ENCODE results near the gene PSMG3. TPM values are rescaled to one million over a fixed set of nuclear protein-coding genes. Genes with fewer than 3 reads are reported as not detected.
A peak's percentile ranks its signal among the peaks of the same experiment; 100 is the strongest.

PSMG3 gene
- total RNA-seq, 1 experiment from 2014 or later = 118 TPM

- in situ Hi-C loops (cut with HindIII; ENCODE audit: low pct_unique_long_range_greater_than_20kb, low sequenced_read_pairs) = no loop called here
- peak; percentile 96 for DNase-seq (ENCODE audit: low read depth, low spot score)
Measured at GRCh38 chr7:1567049-1567771, 2.6 kb downstream of the PSMG3 start.

- in situ Hi-C loops (cut with HindIII; ENCODE audit: low pct_unique_long_range_greater_than_20kb, low sequenced_read_pairs) = no loop called here
- DNase-seq (ENCODE audit: low read depth, low spot score) = no peak
Measured at GRCh38 chr7:1566687-1567048, 3.2 kb downstream of the PSMG3 start.

DNA sequence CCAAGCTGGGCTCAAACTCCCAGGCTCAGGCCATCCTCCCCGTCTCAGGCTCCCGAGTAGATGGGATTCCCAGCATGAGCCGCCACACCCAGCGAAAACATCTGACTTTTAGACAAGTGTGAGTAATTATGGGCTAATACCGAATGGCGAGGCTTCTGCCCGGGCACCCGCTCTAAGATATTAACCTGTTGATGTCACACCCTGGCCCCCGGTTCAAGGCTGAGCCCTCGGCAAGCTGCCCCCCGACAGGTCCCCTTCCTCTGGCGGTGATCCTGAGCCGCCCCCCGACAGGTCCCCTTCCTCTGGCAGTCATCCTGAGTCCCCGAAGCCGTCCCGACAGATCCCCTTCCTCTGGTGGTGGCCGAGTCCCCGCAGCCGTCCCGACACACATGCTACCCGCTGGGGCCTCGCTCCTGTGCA lies 5.2 kb downstream of the PSMG3 start:
- in situ Hi-C loops (cut with HindIII; ENCODE audit: low pct_unique_long_range_greater_than_20kb, low sequenced_read_pairs) = no loop called here
- no peak for DNase-seq (ENCODE audit: low read depth, low spot score)

- DNase-seq (ENCODE audit: low read depth, low spot score) = no peak
- in situ Hi-C loops (cut with HindIII; ENCODE audit: low pct_unique_long_range_greater_than_20kb, low sequenced_read_pairs) = no loop called here
Measured at GRCh38 chr7:1563981-1564602, 5.7 kb downstream of the PSMG3 start.

GRCh38 chr7:1562597-1563051 lies 7.2 kb downstream of the PSMG3 start:
- DNase-seq (ENCODE audit: low read depth, low spot score) = no peak
- in situ Hi-C loops (cut with HindIII; ENCODE audit: low pct_unique_long_range_greater_than_20kb, low sequenced_read_pairs) = no loop called here

DNA sequence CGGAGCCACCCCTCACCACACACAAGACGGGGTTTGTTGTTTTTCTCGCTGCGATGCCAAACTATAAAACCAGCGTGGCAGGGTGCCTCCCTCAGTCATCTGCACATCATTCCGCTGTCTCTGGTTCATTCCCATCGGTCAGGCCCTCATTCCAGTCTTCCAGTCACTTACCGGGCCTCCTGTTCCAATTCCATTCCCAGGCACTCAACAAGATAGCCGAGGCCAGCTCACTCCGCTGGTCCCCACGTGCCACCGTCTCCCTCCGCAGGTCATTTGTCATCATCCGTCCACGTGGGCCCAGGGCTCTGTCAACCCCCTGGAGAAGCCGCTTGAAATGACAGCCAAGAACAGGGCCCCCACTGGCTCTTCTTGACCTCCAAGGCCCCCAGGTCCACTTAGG lies 7.7 kb downstream of the PSMG3 start:
- no peak for DNase-seq (ENCODE audit: low read depth, low spot score)
- in situ Hi-C loops (cut with HindIII; ENCODE audit: low pct_unique_long_range_greater_than_20kb, low sequenced_read_pairs) = no loop called here

DNA sequence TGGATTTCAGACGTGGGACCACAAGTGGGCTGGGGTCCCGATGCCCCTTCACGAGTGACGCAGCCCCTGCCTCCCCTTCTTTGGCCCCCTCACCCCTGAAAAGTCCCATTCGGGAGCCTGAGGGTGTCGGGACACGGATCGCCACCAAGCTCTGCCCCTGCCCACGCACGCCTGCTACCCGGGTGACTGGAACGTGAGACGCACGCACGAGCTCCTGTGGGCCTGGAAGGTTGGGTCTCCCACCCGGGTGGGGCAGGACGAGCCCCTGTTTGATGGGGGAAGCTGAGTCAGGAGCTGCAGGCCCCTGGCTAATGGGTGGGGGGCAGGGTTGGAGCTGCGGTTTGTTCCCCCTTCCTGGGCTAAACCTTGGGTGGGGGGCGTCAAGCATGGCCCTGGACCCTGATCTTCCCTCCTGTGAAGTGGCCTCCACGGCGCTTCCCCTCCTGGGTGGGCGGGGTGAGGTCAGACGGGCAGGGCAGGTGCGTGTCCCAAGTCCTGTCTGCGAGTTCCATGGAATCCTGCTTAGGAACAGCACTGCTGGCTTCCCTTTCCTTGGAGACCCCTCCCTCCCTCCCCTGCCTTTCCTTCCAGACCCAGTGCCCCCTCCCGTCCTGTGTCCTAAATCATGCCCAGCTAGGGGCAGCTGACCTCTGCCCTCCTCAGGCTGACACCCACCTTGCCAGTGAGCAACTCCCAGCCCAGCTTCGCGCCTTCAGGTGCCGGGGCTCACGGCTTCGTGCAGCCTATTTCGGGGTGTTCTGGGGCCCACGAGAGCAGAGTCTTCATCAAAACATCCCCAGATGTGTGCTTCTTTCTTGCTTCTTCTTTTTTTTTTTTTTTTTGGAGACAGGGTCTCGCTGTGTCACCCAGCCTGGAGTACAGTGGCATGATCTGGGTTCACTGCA lies 8.5 kb downstream of the PSMG3 start:
- DNase-seq (ENCODE audit: low read depth, low spot score) = no peak
- in situ Hi-C loops (cut with HindIII; ENCODE audit: low pct_unique_long_range_greater_than_20kb, low sequenced_read_pairs) = no loop called here

GRCh38 chr7:1560620-1561031 lies 9.2 kb downstream of the PSMG3 start:
- in situ Hi-C loops (cut with HindIII; ENCODE audit: low pct_unique_long_range_greater_than_20kb, low sequenced_read_pairs) = no loop called here
- no peak for DNase-seq (ENCODE audit: low read depth, low spot score)

GRCh38 chr7:1559626-1560590 lies 9.9 kb downstream of the PSMG3 start:
- DNase-seq (ENCODE audit: low read depth, low spot score) = no peak
- in situ Hi-C loops (cut with HindIII; ENCODE audit: low pct_unique_long_range_greater_than_20kb, low sequenced_read_pairs) = no loop called here

DNA sequence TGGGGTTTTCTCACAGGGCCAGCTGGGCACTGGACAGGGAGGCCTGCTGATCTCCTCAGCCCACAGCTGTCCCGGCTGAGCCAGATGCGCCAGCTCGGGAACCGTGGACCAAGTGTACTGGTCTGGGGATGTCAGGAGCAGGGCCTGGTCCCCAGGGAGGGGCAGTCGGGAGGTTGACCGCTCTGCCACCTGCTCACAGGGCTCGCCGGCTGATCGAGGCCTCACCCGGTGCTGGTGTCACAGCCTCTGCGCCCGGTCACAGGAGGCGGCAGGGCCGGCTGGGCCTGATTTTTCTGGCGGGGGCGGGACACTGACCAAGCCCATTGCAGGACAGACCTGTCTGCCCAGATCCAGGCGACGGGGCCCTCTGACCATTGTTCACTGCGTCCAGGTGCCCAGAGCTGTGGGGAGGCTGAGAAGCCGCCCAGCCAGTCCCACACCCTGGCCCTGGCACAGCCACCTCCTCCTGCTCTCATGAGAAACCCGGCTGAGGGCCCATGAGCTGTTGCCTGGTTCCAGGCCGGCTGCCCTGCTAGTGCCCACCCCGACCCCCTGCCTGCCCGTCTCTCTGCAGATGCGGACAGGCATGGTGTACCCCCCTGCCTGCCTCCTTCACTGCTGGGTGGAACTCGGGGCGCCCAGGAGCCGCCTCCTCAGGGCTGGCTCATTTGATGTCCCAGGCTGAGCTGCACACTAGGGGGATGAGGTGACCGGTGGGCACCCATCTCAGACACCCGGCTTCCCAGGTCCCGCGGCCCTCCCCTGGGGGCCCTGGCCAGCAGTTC lies 10.8 kb downstream of the PSMG3 start:
- no peak for DNase-seq (ENCODE audit: low read depth, low spot score)
- in situ Hi-C loops (cut with HindIII; ENCODE audit: low pct_unique_long_range_greater_than_20kb, low sequenced_read_pairs) = no loop called here

GRCh38 chr7:1558181-1558811 lies 11.5 kb downstream of the PSMG3 start:
- in situ Hi-C loops (cut with HindIII; ENCODE audit: low pct_unique_long_range_greater_than_20kb, low sequenced_read_pairs) = no loop called here
- peak; percentile 27 for DNase-seq (ENCODE audit: low read depth, low spot score)

GRCh38 chr7:1557771-1558170 lies 12.1 kb downstream of the PSMG3 start:
- DNase-seq (ENCODE audit: low read depth, low spot score) = no peak
- in situ Hi-C loops (cut with HindIII; ENCODE audit: low pct_unique_long_range_greater_than_20kb, low sequenced_read_pairs) = no loop called here

DNA sequence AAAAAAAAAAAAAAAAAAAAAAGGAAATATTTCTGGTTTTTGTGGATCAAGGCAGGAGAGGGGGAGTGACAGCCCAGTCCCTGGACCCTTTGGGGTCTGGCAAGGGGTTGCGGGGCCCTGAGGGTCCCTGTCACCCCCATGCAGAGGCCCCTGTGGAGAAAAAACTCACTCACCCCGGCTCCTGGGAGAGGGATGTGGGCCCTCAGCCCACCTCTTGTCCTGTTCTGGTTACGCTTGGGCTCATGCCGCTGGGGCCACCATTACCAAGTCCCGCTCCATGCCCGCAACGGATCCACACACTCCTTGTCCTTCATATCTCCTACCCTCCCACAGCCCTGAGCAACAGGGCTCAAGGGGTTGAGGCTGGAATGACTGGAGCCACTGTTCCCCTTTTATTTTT lies 12.8 kb downstream of the PSMG3 start:
- in situ Hi-C loops (cut with HindIII; ENCODE audit: low pct_unique_long_range_greater_than_20kb, low sequenced_read_pairs) = no loop called here
- no peak for DNase-seq (ENCODE audit: low read depth, low spot score)

DNA sequence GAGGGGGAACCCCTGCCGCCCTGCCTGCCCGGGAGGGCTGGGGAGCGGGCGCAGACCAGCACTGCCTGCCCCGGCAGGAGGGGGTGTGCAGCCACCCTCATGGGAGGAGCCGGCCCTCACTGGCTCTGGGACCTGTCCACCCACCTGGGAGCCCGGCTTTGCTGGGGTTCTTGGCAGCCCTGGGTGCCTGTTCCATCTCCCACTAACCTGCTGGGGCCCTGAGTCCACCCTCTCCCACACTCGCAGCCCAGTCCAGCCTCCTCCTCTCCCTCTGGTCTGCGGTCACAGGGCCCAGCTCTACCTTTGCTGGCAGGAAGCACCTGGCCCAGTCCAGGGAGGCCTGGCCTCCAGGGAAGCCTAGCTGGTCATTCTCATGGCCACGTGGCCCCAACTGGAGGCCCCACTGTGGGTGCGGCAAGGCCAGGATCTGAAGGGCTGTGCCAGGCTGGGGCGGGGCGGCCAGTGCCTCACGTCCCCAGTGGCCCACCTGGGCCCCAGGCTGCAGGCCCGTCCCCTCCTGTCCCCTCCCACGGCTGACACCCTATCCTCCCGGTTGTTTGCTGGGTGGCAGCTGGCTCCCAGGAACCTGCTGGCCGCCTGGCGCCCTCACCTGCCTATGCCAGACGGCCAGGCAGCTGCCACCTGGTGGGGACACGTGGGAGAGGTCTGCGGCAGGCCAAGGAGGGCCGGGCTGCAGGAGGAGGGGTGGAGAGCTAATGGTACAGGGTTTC lies 13.9 kb downstream of the PSMG3 start, which contains the start of gene TMEM184A:
TMEM184A (minus strand) TSS at position 393 of the 731 bp plus-strand sequence. CDS start 721 bp downstream, outside the sequence.
- DNase-seq (ENCODE audit: low read depth, low spot score) = peak; percentile 47
- in situ Hi-C loops (cut with HindIII; ENCODE audit: low pct_unique_long_range_greater_than_20kb, low sequenced_read_pairs) = no loop called here

GRCh38 chr7:1555046-1555812 lies 14.6 kb downstream of the PSMG3 start:
- no peak for DNase-seq (ENCODE audit: low read depth, low spot score)
- in situ Hi-C loops (cut with HindIII; ENCODE audit: low pct_unique_long_range_greater_than_20kb, low sequenced_read_pairs) = no loop called here
